Mesenchymal stem cell (in vitro differentiated cells and primary cell): ENCODE data around the gene VAV2.

Source experiments
- DNase-seq: peaks from one replicate; pipeline ENCODE4 v3.0.0-alpha.2; 2013
- H2AFZ ChIP-seq: one replicate; pipeline ENCODE4 v1.6.1; 2013; ENCODE audit warnings: low read depth, mild to moderate bottlenecking, control low read depth, inconsistent platforms, low read length, moderate library complexity
- H2AK5ac ChIP-seq: 2 replicates; pipeline ENCODE4 v1.6.1; 2013; ENCODE audit warnings: low read length, moderate library complexity, mild to moderate bottlenecking, inconsistent platforms; ENCODE audit not compliant: severe bottlenecking
- H2BK120ac ChIP-seq: one replicate; pipeline ENCODE4 v1.6.1; 2013; ENCODE audit warnings: low read depth, mild to moderate bottlenecking, inconsistent platforms, low read length, moderate library complexity
- H2BK12ac ChIP-seq, 2 experiments: one replicate each; pipeline ENCODE4 v1.6.1; 2013; ENCODE audit warnings: inconsistent platforms in 2 of 2, low read length in 2 of 2, mild to moderate bottlenecking in 2 of 2, moderate library complexity in 2 of 2, control low read depth in 1 of 2
- H2BK15ac ChIP-seq: one replicate; pipeline ENCODE4 v1.6.1; 2013; ENCODE audit warnings: mild to moderate bottlenecking, low read depth, inconsistent platforms; ENCODE audit not compliant: poor library complexity, severe bottlenecking
- H2BK5ac ChIP-seq: 2 replicates; pipeline ENCODE4 v1.6.1; 2013; ENCODE audit warnings: low read depth, mild to moderate bottlenecking, low read length, control low read depth, inconsistent platforms; ENCODE audit not compliant: poor library complexity, severe bottlenecking
- H3K14ac ChIP-seq, 2 experiments: one replicate each; pipeline ENCODE4 v1.6.1; 2013; ENCODE audit warnings: inconsistent platforms in 2 of 2, low read length in 2 of 2, control low read depth in 1 of 2, mild to moderate bottlenecking in 1 of 2, moderate library complexity in 1 of 2
- H3K18ac ChIP-seq, 2 experiments: one replicate each; pipeline ENCODE4 v1.6.1; 2013; ENCODE audit warnings: inconsistent platforms in 2 of 2, low read length in 2 of 2, control low read depth in 1 of 2, low read depth in 1 of 2, mild to moderate bottlenecking in 1 of 2
- H3K23ac ChIP-seq, 2 experiments: one replicate each; pipeline ENCODE4 v1.6.1; 2013; ENCODE audit warnings: inconsistent platforms in 2 of 2, low read length in 2 of 2, mild to moderate bottlenecking in 2 of 2, moderate library complexity in 2 of 2, control low read depth in 1 of 2
- H3K27ac ChIP-seq: 2 replicates; pipeline ENCODE4 v1.5.1; 2013; ENCODE audit warnings: mild to moderate bottlenecking, moderate library complexity, low read length, control low read depth, inconsistent platforms; ENCODE audit not compliant: poor library complexity, severe bottlenecking
- H3K27me3 ChIP-seq, 2 experiments: 2 replicates each; pipeline versions ENCODE4 v1.6.1 to v1.7.0; 2013; ENCODE audit warnings: low read length in 2 of 2, mild to moderate bottlenecking in 2 of 2, moderate library complexity in 2 of 2, control low read depth in 1 of 2, inconsistent platforms in 1 of 2; ENCODE audit not compliant: control insufficient read depth in 1 of 2, insufficient read depth in 1 of 2
- H3K36me3 ChIP-seq, 2 experiments: 2 replicates each; pipeline versions ENCODE4 v1.6.1 to v1.7.0; 2013; ENCODE audit warnings: low read length in 2 of 2, control low read depth in 1 of 2, inconsistent platforms in 1 of 2, low read depth in 1 of 2, mild to moderate bottlenecking in 1 of 2; ENCODE audit not compliant: insufficient read depth in 2 of 2, control insufficient read depth in 1 of 2
- H3K4ac ChIP-seq, 2 experiments: one replicate each; pipeline ENCODE4 v1.6.1; 2013; ENCODE audit warnings: inconsistent platforms in 2 of 2, low read length in 2 of 2, mild to moderate bottlenecking in 2 of 2, moderate library complexity in 2 of 2, control low read depth in 1 of 2, low read depth in 1 of 2
- H3K4me1 ChIP-seq: 2 replicates; pipeline ENCODE4 v1.6.1; 2013; ENCODE audit warnings: low read depth, low read length, control low read depth; ENCODE audit not compliant: control insufficient read depth, insufficient read depth
- H3K4me2 ChIP-seq: 2 replicates; pipeline ENCODE4 v1.6.1; 2013; ENCODE audit warnings: low read length, mild to moderate bottlenecking, inconsistent platforms; ENCODE audit not compliant: poor library complexity, severe bottlenecking
- H3K4me3 ChIP-seq, 2 experiments: 2 replicates each; pipeline versions ENCODE4 v1.5.1 to v1.7.0; 2013; ENCODE audit warnings: low read length in 2 of 2, mild to moderate bottlenecking in 2 of 2, control low read depth in 1 of 2, low read depth in 1 of 2; ENCODE audit not compliant: insufficient read depth in 1 of 2
- H3K79me1 ChIP-seq: replicated peaks from 2 replicates; pipeline ENCODE4 v1.6.1; 2013; ENCODE audit warnings: mild to moderate bottlenecking, control low read depth, low read length, inconsistent platforms; ENCODE audit not compliant: poor library complexity, severe bottlenecking
- H3K9ac ChIP-seq: 2 replicates; pipeline ENCODE4 v1.7.0; 2013; ENCODE audit warnings: mild to moderate bottlenecking, low read length, moderate library complexity
- H3K9me3 ChIP-seq: 2 replicates; pipeline ENCODE4 v1.7.0; 2013; ENCODE audit warnings: mild to moderate bottlenecking, low read length; ENCODE audit not compliant: control insufficient read depth
- H4K8ac ChIP-seq: one replicate; pipeline ENCODE4 v1.6.1; 2013; ENCODE audit warnings: inconsistent platforms, mild to moderate bottlenecking, low read length, moderate library complexity
- H4K91ac ChIP-seq: one replicate; pipeline ENCODE4 v1.6.1; 2013; ENCODE audit warnings: mild to moderate bottlenecking, low read length, inconsistent platforms
- WGBS: methylation state at CpG from one replicate; pipeline ENCODE4 v1.1.7; 2013; ENCODE audit warnings: mixed read lengths; 5-methylcytosine and 5-hydroxymethylcytosine counted together

VAV2 gene

GRCh38 chr9:134035041-134036039 is 43.2 kb upstream of the VAV2 start:
- Histone ChIP-seq H2BK15ac (no peak overlapping the region), H2BK5ac (no peak overlapping the region), H3K27ac (no peak overlapping the region), H3K4ac (no peak overlapping the region), H3K9me3 (no peaks in the 10 kb centered on the region), H3K4me2 (no peak overlapping the region), H3K4me1 (peaks cover 13% of the 10 kb centered on the region), H3K36me3 (peaks cover 60 to 80% of the 10 kb centered on the region in 2 experiments), H2AFZ (no peak overlapping the region), H2BK120ac (no peak overlapping the region), H3K79me1 (peaks cover 28% of the 10 kb centered on the region), H2BK12ac (no peak overlapping the region), H3K18ac (no peak overlapping the region), H4K91ac (no peak overlapping the region), H3K9ac (no peak overlapping the region), H3K14ac (no peak overlapping the region), H2AK5ac (no peak overlapping the region), H4K8ac (no peak overlapping the region), H3K4me3 (no peak overlapping the region), H3K23ac (no peak overlapping the region), H3K27me3 (no peaks in the 10 kb centered on the region)
- no peak for DNase-seq
- WGBS = 95% methylated on average over 28 of the region's 28 CpGs

- H3K27ac ChIP-seq = no peak overlapping the region
- no peak overlapping the region for H2BK12ac ChIP-seq
- H3K4me2 ChIP-seq = no peak overlapping the region
- H3K4me1 ChIP-seq = peaks cover 13% of the 10 kb centered on the region
- no peak overlapping the region for H3K4me3 ChIP-seq
- H3K18ac ChIP-seq = no peak overlapping the region
- H4K91ac ChIP-seq = no peak overlapping the region
- H3K23ac ChIP-seq = no peak overlapping the region
- H3K36me3 ChIP-seq = peaks cover 54 to 78% of the 10 kb centered on the region in 2 experiments
- no peak overlapping the region for H2BK5ac ChIP-seq
- peaks cover 24% of the 10 kb centered on the region for H3K79me1 ChIP-seq
- H3K27me3 ChIP-seq = no peaks in the 10 kb centered on the region
- H2AFZ ChIP-seq = no peak overlapping the region
- no peak overlapping the region for H4K8ac ChIP-seq
- no peak overlapping the region for H2AK5ac ChIP-seq
- WGBS = 95% methylated on average over 19 of the region's 19 CpGs
- no peak overlapping the region for H2BK120ac ChIP-seq
- H2BK15ac ChIP-seq = no peak overlapping the region
- no peak for DNase-seq
- no peaks in the 10 kb centered on the region for H3K9me3 ChIP-seq
- H3K9ac ChIP-seq = no peak overlapping the region
- no peak overlapping the region for H3K14ac ChIP-seq
- H3K4ac ChIP-seq = no peak overlapping the region
Observed at GRCh38 chr9:134034215-134035040, 42.3 kb upstream of the VAV2 start.

- no peak overlapping the region for H2AK5ac ChIP-seq
- no peak overlapping the region for H3K9ac ChIP-seq
- H3K14ac ChIP-seq = no peak overlapping the region
- H3K4me2 ChIP-seq = no peak overlapping the region
- no peak overlapping the region for H2AFZ ChIP-seq
- H3K36me3 ChIP-seq = peaks cover 57 to 78% of the 10 kb centered on the region in 2 experiments
- 97% methylated on average over 19 of the region's 26 CpGs for WGBS
- H3K18ac ChIP-seq = no peak overlapping the region
- peaks cover 29% of the 10 kb centered on the region for H3K79me1 ChIP-seq
- H3K4me3 ChIP-seq = no peak overlapping the region
- H3K9me3 ChIP-seq = no peaks in the 10 kb centered on the region
- H4K91ac ChIP-seq = no peak overlapping the region
- DNase-seq = no peak
- H2BK5ac ChIP-seq = no peak overlapping the region
- peaks cover 13% of the 10 kb centered on the region for H3K4me1 ChIP-seq
- H4K8ac ChIP-seq = no peak overlapping the region
- no peak overlapping the region for H3K23ac ChIP-seq
- no peaks in the 10 kb centered on the region for H3K27me3 ChIP-seq
- H3K27ac ChIP-seq = no peak overlapping the region
- H2BK12ac ChIP-seq = no peak overlapping the region
- H2BK15ac ChIP-seq = no peak overlapping the region
- no peak overlapping the region for H2BK120ac ChIP-seq
- no peak overlapping the region for H3K4ac ChIP-seq
Observed at GRCh38 chr9:134033516-134034214, 41.5 kb upstream of the VAV2 start.
